GM18858 (cell line): Measurements from ENCODE around the gene GALNT1.

ENCODE experiments used
- ATAC-seq: cut with Tn5 transposase; IDR thresholded peaks from one replicate; pipeline ENCODE4 v1.9.1; 2021; ENCODE audit not compliant: unreplicated experiment

Gene GALNT1

DNA sequence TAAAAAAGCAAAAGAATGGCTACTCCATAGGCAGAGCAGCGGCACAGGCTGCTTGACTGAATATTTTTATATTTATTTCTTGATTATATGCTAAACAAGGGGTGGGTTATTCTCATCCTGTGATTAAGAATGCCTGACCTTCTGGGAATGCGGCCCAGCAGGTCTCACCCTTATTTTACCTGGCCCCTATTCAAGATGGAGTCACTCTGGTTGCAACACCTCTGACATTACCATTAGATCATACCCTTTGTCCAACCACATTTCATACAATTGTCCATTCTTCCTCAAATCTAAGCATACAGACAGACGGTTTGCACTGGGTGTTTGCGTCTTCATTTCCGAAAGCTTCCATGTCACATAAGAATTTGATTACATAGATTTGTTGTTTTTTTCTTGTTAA lies 168.2 kb downstream of the GALNT1 start:
- ATAC-seq = no peak

DNA sequence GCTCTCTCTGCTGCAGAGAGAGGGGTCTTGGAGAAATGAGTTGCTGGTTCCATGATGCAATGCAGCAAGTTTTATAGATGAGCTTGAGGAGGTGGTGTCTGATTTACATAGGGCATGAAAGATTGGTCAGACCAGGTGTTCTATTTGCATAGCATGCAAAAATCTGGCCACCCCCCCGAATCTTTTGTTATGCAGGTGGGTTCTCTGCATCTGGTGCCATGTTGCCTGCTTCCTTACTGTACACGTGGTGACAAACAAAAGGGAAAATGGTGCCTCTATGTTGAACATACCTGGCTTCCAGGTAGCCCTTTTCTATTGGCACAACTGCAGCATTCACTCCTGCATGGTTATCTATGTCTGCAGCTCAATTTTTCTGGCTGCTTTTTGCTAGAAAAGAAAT lies 169.4 kb downstream of the GALNT1 start:
- no peak for ATAC-seq

DNA sequence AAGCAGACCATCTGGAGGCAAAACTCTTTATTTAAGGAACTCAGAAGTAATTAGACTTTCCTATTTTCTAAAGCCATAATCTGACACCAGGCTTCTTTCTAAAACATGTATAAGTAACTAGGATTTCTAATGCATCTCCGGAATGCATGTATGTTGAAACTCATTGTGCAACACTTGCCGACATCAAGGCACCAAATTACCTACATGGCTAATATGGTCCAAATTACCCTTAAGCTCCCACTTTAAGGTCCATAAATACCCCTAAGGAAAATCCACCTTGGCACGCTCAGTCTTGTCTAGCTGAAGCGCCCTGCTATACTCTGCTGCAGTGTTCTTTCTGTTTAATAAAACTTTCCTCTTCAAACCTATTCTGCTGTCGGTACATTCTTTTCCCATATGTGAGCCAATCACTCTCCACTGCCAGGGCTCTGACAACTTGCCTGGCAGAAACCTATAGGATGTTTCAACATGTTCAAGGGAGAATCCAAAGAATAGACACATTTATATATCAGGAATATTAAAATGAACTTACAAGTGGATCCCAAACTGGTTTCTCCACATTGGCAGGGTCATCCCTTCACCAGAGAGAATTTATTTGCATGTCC lies 171.9 kb downstream of the GALNT1 start:
- ATAC-seq = no peak

DNA sequence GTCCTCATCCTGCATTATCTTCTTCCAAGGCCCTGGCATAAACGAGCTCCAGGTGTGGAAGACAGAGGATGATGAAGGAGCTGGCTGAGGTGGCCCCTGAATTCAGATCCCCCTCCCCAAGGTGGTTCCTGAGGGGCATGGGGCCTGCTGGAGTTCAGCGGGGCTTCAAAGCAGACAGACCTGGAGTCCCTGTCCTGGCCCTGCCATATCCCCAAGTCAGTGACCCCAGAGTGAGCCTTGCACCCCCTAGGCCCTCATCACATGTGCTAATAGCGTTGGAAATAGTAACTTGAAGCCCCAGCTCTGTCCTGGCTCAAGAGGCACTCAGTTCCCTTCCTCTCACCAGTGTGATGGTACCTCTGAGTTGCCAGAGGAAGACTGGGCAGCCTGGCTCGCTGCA lies 172.9 kb downstream of the GALNT1 start:
- no peak for ATAC-seq

DNA sequence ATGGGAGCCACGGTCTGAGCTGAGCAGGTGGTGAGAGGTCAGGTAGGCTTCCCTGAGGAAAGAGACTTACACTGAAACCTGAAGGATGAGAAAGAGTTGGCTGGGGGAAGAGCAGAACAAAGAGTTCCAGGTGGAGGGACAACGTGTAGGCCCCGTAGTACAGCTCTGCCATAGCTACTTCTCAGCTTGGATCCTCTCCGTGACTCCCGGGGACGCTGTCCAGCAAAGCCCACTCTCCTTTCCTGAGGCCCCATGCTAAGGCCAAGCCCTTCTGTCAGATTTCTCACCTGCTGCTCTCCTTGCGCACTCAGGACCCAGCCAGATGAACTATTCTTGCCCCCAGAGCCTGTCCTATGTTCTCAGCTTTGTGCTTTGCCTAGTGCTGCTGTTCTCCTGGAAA lies 173.8 kb downstream of the GALNT1 start:
- no peak for ATAC-seq

DNA sequence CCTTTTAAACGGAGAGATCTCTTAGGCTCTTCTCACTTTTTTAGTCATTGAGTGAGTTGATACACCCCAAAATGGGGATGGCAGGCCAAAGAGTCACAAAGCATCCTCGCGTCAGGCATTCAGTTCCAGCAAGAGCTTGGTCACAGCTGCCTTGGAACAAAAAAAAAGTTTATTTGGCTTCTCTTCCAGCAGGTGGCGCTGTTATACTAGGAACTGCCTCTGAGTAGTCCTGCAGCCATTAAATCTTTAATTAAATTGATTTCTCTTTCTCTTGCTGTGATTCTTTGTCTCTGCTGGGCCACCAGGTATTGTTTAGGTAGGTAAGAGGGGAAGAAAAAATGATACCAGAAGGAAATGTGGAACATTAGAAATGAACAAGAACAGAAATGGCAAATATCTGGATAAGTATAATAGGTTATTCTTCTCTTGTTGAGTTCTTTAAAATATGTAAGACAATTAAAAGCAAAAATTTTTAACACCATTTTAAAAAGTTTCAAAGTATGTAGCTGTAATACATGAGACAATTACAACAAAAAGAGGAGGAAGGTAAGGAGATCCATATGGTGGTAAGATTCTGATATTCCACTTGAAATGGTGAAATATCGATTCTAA lies 175.1 kb downstream of the GALNT1 start:
- peak; percentile 72 for ATAC-seq
